C4-2B (cell line): ENCODE data around the gene DLST.

ENCODE experiments used
- H3K27ac ChIP-seq: fragments of 450-650 bp; 2 replicates; pipeline ENCODE4 v1.5.1; 2017
- ZFX ChIP-seq: fragments of 450-650 bp; IDR thresholded peaks from 2 replicates; pipeline ENCODE4 v1.6.1; 2017
- TF ChIP-seq, protein P1 (sequence below): fragments of 450-650 bp; conservative IDR thresholded peaks from 2 replicates; pipeline ENCODE4 v1.5.1; 2017; ENCODE audit warnings: mild to moderate bottlenecking

The DLST gene

DNA sequence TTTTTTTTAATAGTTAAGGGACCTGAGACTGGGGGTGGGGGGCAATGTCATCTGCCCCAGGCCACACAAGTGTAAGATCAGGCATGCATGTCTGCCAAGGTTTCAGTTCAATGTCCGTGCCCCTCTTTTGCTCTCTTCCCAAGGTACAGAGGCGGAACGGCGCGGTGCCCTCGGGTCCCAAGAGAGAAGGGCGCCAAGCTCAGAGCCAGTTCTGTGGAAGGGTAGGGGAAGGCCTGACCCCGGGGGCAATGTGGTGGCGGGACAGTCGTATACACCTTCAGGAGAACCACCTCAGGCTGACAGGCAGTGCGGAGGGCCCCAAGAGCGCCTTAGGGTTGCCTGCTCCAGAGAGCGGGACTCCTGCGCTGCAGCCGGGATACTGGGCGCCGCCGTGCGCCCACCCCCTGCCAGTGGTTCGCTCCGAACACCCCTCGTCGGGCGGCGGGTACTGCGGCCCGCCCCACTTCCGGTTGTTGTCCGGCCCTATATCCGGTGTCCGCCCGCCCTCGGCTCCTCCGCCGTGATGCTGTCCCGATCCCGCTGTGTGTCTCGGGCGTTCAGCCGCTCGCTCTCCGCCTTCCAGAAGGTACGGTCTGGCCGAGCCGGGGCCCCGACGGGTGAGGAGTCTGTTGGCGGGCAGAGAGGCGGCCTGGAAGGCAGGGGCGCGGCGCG lies at the start of gene DLST:
Gene DLST (plus strand): TSS at position 486 of the 672 bp plus-strand sequence. CDS start 38 bp downstream, at position 524.
- peak within 1 kb of the TSS; percentile 85 for H3K27ac ChIP-seq
- no peak for TF ChIP-seq ZFX
- TF ChIP-seq, protein P1, sequence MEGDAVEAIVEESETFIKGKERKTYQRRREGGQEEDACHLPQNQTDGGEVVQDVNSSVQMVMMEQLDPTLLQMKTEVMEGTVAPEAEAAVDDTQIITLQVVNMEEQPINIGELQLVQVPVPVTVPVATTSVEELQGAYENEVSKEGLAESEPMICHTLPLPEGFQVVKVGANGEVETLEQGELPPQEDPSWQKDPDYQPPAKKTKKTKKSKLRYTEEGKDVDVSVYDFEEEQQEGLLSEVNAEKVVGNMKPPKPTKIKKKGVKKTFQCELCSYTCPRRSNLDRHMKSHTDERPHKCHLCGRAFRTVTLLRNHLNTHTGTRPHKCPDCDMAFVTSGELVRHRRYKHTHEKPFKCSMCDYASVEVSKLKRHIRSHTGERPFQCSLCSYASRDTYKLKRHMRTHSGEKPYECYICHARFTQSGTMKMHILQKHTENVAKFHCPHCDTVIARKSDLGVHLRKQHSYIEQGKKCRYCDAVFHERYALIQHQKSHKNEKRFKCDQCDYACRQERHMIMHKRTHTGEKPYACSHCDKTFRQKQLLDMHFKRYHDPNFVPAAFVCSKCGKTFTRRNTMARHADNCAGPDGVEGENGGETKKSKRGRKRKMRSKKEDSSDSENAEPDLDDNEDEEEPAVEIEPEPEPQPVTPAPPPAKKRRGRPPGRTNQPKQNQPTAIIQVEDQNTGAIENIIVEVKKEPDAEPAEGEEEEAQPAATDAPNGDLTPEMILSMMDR: no peak

DNA sequence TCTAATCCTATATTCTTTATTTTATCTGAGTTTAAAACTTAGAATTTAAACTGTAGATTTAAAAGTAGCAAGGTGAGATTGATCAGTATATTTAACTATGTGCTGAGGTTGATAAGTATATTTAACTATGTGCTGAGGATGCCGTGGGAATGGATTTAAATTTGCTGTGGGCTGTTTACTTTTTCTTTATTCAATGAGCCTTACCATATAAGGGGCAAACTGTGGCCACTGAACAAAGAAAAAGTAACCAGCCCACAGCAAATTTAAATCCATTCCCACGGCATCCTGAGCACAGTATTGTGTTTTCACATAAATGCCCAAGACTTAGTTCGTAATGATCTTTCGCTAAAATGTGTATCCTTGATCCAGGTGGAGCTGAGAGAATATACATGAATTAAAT lies 48.9 kb upstream of the DLST start:
- H3K27ac ChIP-seq: no peak overlapping the region
- TF ChIP-seq, protein P1: no peak
- TF ChIP-seq ZFX: no peak

DNA sequence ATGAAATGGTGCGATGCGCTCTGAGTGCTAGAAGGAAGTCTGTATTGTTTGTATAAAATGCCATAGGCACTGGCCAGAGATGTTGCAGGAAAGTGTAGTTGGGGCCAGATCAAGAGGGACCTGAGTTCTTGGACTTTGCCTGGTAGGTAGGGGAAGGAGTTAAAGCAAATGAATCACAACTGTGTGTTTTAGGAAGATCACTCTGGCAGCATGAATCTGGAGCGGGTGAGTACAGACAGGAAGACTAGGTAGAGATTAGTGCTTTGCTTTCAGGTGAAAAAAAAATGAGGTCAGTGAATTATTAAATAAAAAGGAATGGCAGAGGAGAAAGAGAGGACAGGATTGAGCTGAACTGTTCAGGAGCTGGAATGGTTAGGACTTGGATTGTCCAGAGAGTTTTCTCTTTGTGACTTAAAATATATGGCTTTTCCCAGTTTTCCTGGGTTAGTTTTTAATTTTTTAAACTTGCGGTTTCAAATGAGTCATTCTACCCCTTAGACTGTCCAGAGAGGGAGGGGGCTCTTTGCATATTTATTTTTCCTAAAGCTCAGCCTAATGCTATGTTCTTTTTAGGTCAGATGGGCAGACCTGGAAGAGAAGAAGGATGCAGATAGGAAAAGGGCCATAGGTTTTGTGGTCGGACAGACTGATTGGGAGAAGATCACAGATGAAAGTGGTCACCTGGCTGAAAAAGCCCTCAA lies 46.9 kb upstream of the DLST start:
- TF ChIP-seq ZFX: no peak
- TF ChIP-seq, protein P1: no peak
- no peak overlapping the region for H3K27ac ChIP-seq

DNA sequence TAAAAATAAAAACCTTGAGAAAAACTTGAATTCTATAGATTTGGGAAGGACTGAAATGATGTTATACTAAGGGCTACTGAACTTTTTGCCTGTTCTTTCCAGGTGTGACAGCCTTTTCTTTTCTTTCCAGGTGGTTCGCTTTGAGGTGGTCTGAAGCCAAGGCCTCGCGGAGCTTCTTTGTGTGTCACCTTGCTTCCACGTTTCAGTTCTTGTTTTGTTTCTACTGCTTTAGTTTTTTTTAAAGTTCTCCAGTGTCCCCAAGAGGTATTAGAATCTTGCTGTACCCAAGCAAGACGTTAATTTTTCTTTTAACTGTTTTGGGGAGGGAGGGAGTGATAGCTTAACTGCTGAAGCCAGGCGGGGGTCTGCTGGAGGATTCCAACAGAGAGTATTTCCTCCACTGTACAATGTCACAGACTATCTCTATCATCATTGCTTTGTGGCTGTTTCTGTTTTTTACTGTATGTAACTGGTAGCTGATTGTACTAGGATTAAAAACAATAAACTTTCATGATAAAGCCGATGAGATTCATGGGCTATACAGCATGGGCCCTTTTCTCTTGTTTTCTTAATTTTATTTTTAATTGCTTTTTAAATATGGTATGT lies 46.0 kb upstream of the DLST start:
- no peak overlapping the region for H3K27ac ChIP-seq
- no peak for TF ChIP-seq ZFX
- TF ChIP-seq, protein P1: no peak

DNA sequence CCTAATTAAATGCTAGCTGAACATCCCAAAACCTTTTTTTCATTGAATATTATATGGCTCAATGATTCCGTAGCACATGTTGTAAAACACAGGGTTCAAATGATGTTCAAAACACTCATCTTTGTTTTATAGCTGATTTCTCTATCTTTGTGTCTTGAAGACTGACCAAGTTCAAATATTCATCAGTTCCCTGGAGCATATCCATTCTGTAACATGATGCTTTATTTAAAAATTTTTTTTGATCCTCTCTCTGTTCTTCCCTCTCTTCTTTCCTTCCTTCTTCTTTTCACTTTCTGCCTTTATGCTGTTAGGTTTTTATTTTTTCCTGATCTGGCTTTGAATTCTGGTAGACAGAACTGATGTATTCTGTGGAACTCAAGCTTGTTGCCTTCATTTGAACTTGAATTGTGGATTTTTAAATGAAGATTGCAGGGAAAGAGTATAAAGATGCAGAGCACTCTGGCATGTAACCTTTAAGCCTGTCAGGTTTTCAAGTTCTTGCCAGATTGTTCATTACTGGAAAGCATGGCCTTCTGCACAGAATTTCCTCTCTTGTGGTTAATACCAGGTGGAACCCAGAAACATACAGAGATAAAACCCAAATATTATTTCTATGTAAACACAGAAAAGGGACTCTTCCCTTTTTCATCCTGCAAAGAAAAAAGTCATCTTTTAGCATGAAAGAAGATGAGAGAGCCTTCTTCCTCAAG lies 45.3 kb upstream of the DLST start:
- no peak overlapping the region for H3K27ac ChIP-seq
- no peak for TF ChIP-seq ZFX
- TF ChIP-seq, protein P1: no peak

DNA sequence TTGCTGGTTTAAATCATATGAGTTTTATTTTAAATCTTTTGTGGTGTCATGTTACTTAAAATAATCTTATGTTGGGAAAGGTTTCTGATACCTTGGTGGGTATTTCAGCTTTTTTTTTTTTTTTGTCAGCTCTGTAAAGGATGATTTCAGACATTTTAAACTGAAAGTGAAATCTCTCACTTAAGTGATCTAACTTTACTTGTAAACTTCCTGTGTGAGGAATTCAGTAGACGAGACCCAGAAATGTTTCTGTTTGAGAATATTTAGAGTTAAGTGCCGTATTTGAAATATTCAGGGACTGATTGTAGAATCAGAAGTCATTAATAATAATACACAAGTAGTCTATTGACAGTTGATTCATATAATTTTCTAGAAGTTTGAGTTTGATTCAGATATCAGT lies 43.5 kb upstream of the DLST start:
- no peak overlapping the region for H3K27ac ChIP-seq
- TF ChIP-seq, protein P1: no peak
- no peak for TF ChIP-seq ZFX
